Esophagus (tissue), 2 donors: Measurements from ENCODE around the gene ANTXR2. TPM values are rescaled to one million over a fixed set of nuclear protein-coding genes. Genes with fewer than 3 reads are reported as not detected.

Experiments
- H3K27ac ChIP-seq, 2 donors: one replicate each; pipeline ENCODE4 v1.5.1; 2013; ENCODE audit warnings: low read depth in 2 of 2, mild to moderate bottlenecking in 2 of 2, inconsistent platforms in 1 of 2, low read length in 1 of 2, moderate library complexity in 1 of 2
- H3K27me3 ChIP-seq, 2 donors: one replicate each; pipeline ENCODE4 v1.6.1; 2013; ENCODE audit warnings: low read length in 2 of 2, control low read depth in 1 of 2, mild to moderate bottlenecking in 1 of 2; ENCODE audit not compliant: insufficient read depth in 2 of 2, control insufficient read depth in 1 of 2
- H3K36me3 ChIP-seq, 2 donors: one replicate each; pipeline ENCODE4 v1.6.1; 2013; ENCODE audit warnings: low read length in 1 of 2; ENCODE audit not compliant: control insufficient read depth in 2 of 2, insufficient read depth in 2 of 2
- H3K4me1 ChIP-seq, 2 donors: one replicate each; pipeline ENCODE4 v1.6.1; 2013; ENCODE audit warnings: low read length in 1 of 2; ENCODE audit not compliant: control insufficient read depth in 2 of 2, insufficient read depth in 2 of 2
- H3K4me3 ChIP-seq, 2 donors: one replicate each; pipeline ENCODE4 v1.5.1; 2013; ENCODE audit warnings: low read length in 2 of 2, mild to moderate bottlenecking in 2 of 2, low read depth in 1 of 2, moderate library complexity in 1 of 2
- H3K9me3 ChIP-seq, 2 donors: one replicate each; pipeline ENCODE4 v1.6.1; 2013; ENCODE audit warnings: mild to moderate bottlenecking in 2 of 2, low read depth in 1 of 2, low read length in 1 of 2, moderate library complexity in 1 of 2; ENCODE audit not compliant: control insufficient read depth in 2 of 2, insufficient read depth in 1 of 2
- WGBS, 2 donors: extraction: QIAGEN DNeasy Blood & Tissue Kit; methylation state at CpG; one replicate each; pipeline ENCODE4 v1.1.7; 2013; 5-methylcytosine and 5-hydroxymethylcytosine counted together
- polyA plus RNA-seq, 2 donors: library from polyadenylated mRNA; stranded (reverse); fragments of 200-250 nt; gene quantifications; one replicate each; pipeline ENCODE4 v1.2.3, GENCODE V29; 2013
- donor health status: healthy with polysubstance abuse.
- donor health status: Bipolar disorder and iron deficiency.

The ANTXR2 gene
- polyA plus RNA-seq, 2 donors: 4.0 to 9.6 TPM

DNA sequence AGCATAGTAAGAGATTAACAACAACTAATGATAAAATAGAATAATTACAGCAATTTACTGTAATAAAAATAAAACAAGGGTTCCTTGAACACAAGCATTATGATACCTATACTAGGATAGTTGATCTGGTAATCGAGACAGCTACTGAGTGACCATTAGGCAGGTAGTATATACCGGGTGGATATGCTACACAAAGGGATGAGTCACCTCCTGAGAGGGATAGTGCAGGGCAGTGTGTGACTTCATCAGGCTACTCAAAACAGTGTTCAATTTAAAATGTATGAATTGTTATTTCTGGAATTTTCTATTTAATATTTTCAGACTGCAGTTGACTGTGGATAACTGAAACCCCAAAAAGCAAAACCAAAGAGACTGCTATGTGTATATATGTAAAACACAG, 9.7 kb upstream of the ANTXR2 start:
- Histone ChIP-seq H3K4me1 (no peaks in the 10 kb centered on the region), H3K4me3 (no peak overlapping the region), H3K27ac (no peak overlapping the region), H3K36me3 (no peaks in the 10 kb centered on the region), H3K9me3 (no peaks in the 10 kb centered on the region), H3K27me3 (no peaks in the 10 kb centered on the region)
- 83 to 87% methylated on average over 2 of the region's 2 CpGs for WGBS, 2 donors

DNA sequence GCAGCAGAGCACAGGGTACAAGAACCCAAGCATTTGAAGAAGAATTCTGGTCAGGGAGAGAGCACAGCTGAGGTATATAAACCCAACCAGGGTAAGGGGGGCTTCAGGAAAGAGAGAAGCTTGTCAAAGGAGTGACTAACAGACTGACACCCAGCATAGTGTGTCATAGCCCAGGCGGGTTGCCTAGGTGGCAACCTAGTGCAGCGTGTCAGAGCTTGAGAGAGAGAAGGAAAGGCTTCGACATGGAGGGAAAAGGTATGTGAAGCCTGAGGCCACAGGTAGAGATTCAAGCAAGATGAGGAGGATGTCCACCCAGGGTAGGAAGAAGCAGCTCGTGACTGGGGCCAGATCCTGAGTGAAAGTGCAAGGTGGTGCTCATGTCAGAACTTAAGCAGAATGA, 8.5 kb upstream of the ANTXR2 start:
- WGBS, 2 donors: 63 to 70% methylated on average over 4 of the region's 4 CpGs
- H3K4me3 ChIP-seq: no peak overlapping the region
- H3K36me3 ChIP-seq: no peaks in the 10 kb centered on the region
- no peaks in the 10 kb centered on the region for H3K9me3 ChIP-seq
- H3K27me3 ChIP-seq: no peaks in the 10 kb centered on the region
- H3K4me1 ChIP-seq: no peaks in the 10 kb centered on the region
- no peak overlapping the region for H3K27ac ChIP-seq

DNA sequence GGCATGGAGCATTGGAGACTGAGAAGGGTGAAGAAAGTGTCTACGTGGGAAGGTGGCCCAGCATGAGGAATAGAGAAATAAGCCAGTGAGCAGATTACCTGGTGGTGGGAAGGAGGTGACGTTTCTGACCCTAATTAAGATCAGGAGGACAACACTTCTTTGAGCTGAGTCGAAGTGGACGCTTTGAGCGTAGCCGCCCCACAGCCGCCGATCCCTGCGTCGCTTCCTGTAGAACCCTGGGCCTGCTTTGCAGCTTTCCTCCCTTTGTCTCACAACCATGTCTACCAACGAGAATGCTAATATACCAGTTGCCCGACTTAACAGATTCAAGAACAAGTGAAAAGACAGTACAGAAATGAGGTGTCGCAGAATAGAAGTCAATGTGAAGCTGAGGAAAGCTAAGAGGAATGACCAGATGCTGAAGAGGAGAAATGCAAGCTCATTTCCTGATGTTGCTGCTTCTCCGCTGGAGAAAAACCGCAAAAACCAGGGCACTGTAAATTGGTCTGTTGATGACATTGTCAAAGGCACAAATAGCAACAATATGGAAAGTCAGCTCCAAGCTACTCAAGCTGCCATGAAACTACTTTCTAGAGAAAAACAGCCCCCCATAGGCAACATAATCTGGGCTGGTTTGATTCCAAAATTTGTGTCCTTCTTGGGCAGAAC, 6.4 kb upstream of the ANTXR2 start:
- Histone ChIP-seq H3K4me1 (no peaks in the 10 kb centered on the region), H3K4me3 (no peak overlapping the region), H3K9me3 (no peaks in the 10 kb centered on the region), H3K27me3 (no peaks in the 10 kb centered on the region), H3K27ac (no peak overlapping the region), H3K36me3 (no peaks in the 10 kb centered on the region)
- WGBS, 2 donors: 89 to 91% methylated on average over 15 of the region's 15 CpGs

DNA sequence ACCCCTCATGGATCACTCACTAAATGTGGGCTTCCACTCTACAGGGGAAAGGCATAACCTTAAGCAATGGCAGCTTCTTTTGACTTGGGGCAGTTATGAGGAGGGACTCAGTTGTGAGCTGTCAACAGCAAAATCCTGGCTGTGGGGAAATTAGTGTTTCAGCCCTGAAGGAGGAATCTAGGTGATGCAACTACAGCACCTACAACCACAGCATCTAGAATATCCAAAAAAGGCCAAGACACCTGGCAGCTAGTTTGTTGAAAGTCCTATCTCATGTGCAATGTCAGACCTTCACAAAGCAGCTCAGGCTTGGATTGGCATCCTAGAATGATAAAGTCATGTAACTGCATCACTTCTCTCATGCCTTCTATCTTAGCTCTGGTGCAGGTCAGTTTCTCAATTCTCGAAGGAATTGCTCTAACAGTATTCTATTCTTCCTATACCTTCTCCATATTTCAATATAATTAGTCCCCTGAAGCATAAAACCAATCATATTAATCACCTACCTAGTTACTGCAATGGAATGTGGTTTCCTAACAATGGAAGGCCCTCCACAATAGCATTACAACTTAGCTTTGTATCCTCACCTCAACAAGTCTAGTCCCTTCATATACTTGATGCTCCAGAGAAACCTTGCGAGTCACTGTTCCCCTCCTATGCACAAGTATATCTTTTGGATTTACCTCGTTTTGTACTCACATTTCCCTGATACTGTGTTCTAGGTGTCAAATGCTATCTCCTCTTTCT, 5.5 kb upstream of the ANTXR2 start:
- H3K4me1 ChIP-seq: no peaks in the 10 kb centered on the region
- H3K27ac ChIP-seq: no peak overlapping the region
- H3K36me3 ChIP-seq: no peaks in the 10 kb centered on the region
- no peak overlapping the region for H3K4me3 ChIP-seq
- no peaks in the 10 kb centered on the region for H3K27me3 ChIP-seq
- WGBS, 2 donors: 87 to 88% methylated on average over 3 of the region's 3 CpGs
- H3K9me3 ChIP-seq: no peaks in the 10 kb centered on the region

DNA sequence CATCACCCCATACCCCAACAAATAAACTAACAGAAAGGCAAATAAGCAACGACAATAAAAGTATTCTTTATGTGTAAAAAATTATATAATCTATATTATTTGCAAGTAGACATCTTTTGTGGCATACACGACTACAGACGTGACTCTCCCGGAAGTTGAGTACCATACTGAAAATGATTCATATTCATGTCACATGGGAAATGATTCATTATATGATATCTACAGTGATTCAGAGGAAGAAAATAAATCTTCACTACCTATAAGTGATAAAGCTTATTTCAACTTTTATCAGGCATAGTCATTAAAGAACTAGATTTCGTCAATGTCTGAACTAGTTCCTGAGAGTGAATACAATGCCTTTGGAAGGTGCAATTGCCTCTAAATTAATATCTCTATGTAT, 4.6 kb upstream of the ANTXR2 start:
- H3K9me3 ChIP-seq: no peaks in the 10 kb centered on the region
- no peak overlapping the region for H3K27ac ChIP-seq
- WGBS, 2 donors: 63 to 67% methylated on average over 5 of the region's 5 CpGs
- no peaks in the 10 kb centered on the region for H3K27me3 ChIP-seq
- no peaks in the 10 kb centered on the region for H3K4me1 ChIP-seq
- no peak overlapping the region for H3K4me3 ChIP-seq
- no peaks in the 10 kb centered on the region for H3K36me3 ChIP-seq

DNA sequence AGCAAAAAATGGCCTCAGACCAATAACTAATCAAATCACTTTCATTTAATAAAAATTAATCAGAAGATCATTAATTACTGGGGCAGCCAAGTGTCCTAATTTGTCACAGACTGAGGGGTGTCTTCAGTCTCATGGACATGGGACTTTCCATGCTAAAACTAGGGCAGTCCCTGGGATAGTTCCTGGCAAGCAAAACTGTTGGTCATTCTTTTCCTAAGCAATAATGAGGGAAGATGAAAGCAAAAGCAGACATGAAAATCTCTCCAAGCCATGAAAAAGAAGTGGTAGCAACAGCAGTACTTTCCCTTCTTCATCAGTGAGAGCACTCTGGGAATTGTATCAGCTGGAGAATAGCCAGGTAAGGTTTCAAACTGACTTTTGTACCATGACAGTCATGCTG, 3.7 kb upstream of the ANTXR2 start:
- no peaks in the 10 kb centered on the region for H3K4me1 ChIP-seq
- H3K4me3 ChIP-seq: no peak overlapping the region
- H3K27me3 ChIP-seq: no peaks in the 10 kb centered on the region
- H3K9me3 ChIP-seq: no peaks in the 10 kb centered on the region
- no peak overlapping the region for H3K27ac ChIP-seq
- no peaks in the 10 kb centered on the region for H3K36me3 ChIP-seq

DNA sequence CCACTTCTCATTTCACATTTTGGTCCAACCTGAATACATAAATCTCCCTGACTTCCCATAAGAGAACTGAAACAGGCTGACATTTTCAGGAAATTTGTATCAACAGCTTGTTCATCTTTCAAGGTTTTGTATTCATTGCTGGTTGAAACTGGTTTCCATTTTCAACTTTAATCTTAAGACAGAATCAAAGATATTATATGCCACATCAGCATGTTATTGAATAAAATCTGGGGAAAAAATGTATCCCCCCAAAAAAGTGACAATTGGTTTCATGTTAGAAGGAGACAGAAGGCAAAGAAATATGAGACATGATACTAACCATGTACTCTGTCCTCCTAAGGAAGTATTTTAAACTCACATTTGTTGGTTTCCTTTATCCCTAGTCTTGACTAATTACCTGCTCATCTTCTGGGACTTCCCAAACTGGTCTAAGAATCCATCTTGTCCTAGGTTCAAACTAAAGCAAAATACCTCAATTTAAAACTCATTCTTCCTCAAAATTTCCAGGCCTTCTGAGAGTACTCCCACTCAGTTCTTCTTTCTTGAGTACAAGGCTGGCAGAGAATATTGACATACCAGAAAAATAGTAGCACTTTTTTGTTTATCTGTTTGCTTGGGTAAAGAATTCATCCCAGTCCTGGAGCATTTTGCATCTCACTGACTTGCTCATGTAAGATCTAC, 3.1 kb upstream of the ANTXR2 start:
- Histone ChIP-seq H3K9me3 (no peaks in the 10 kb centered on the region), H3K36me3 (no peaks in the 10 kb centered on the region), H3K4me3 (no peak overlapping the region), H3K27ac (no peak overlapping the region), H3K27me3 (no peaks in the 10 kb centered on the region), H3K4me1 (no peaks in the 10 kb centered on the region)

DNA sequence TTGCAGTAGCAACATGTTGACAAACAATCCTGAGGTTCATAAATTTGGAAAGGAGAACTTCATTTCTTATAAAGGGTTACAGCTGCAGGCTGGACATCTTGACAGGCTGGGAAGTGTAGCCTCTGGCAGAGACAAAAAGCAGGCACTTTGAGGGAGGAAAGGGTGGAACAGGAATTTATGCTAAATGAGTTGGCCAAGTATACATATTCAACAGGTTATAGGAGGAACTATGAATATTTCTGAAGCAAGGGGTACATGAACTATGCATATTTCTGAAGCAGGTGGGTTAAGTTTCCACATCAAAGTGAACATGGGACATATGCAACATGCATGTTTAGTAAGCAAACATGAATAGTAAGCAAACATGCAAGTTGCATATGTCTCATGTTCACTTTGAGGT, 1.6 kb upstream of the ANTXR2 start:
- Histone ChIP-seq H3K36me3 (no peaks in the 10 kb centered on the region), H3K27me3 (no peaks in the 10 kb centered on the region), H3K27ac (no peak overlapping the region), H3K4me1 (no peaks in the 10 kb centered on the region), H3K9me3 (no peaks in the 10 kb centered on the region), H3K4me3 (no peak overlapping the region)

DNA sequence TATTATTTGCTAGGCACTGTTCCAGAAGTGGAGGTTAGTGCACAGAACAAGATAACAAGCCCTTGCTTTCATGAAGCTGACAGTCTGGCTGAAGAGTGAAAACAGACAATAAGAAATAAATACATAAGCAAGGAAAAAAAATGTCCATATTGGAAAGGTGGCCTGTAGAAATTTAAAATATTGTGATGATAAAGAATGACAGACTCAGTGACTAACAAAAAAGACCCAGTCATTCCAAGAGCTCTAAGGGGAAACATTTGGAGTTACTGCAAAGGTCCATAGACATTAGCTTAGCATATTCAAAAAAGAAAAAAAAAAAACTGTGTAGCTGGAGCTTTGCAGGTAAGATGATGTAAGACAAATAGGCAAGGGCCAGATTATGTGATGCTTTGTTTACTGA, 1.0 kb upstream of the ANTXR2 start:
- Histone ChIP-seq H3K4me3 (no peak overlapping the region), H3K27me3 (no peaks in the 10 kb centered on the region), H3K36me3 (no peaks in the 10 kb centered on the region), H3K9me3 (no peaks in the 10 kb centered on the region), H3K27ac (no peak overlapping the region), H3K4me1 (no peaks in the 10 kb centered on the region)
